Islet precursor cell (in vitro differentiated cells): Measurements from ENCODE around the gene FAAH.

Source experiments
- DNase-seq: peaks from one replicate; pipeline ENCODE4 v3.0.0-alpha.2; 2018

Gene FAAH

GRCh38 chr1:46451948-46452930 lies 58.1 kb downstream of the FAAH start:
- DNase-seq: no peak

- no peak for DNase-seq
Measured at GRCh38 chr1:46452931-46453325, 58.8 kb downstream of the FAAH start.

- DNase-seq: no peak
Measured at GRCh38 chr1:46453449-46453848, 59.3 kb downstream of the FAAH start.

- DNase-seq: no peak
Measured at GRCh38 chr1:46455951-46456350, 61.8 kb downstream of the FAAH start.

- DNase-seq: no peak
Measured at GRCh38 chr1:46456411-46456963, 62.4 kb downstream of the FAAH start.

- no peak for DNase-seq
Measured at GRCh38 chr1:46457178-46457577, 63.1 kb downstream of the FAAH start.

GRCh38 chr1:46458190-46458589 lies 64.1 kb downstream of the FAAH start:
- no peak for DNase-seq

GRCh38 chr1:46458846-46459245 lies 64.7 kb downstream of the FAAH start:
- DNase-seq: no peak

GRCh38 chr1:46459315-46459714 lies 65.2 kb downstream of the FAAH start:
- DNase-seq: no peak

- no peak for DNase-seq
Measured at GRCh38 chr1:46461017-46461808, 67.1 kb downstream of the FAAH start.

GRCh38 chr1:46461809-46462448 lies 67.8 kb downstream of the FAAH start:
- DNase-seq: no peak
